HG02840 (cell line): ENCODE results near the gene FUCA2.
"Not testable (repeated sequence)": the region's sequence is repeated elsewhere in the genome, so short reads cannot be mapped to it uniquely, and the experiment has no call there.

ENCODE experiments used
- ATAC-seq: cut with Tn5 transposase; IDR thresholded peaks from one replicate; pipeline ENCODE4 v1.9.1; 2021; ENCODE audit warnings: mild to moderate bottlenecking, moderate library complexity, moderate number of reproducible peaks; ENCODE audit not compliant: unreplicated experiment, low FRiP score

FUCA2 gene

GRCh38 chr6:143449714-143450452, 61.6 kb downstream of the FUCA2 start:
- no peak for ATAC-seq

- no peak for ATAC-seq
These were observed 62.3 kb downstream of the FUCA2 start for GRCh38 chr6:143449082-143449713.

- ATAC-seq: not testable (repeated sequence)
These were observed 63.7 kb downstream of the FUCA2 start for GRCh38 chr6:143447865-143448264.
